Liver (tissue), 9 donors: ENCODE data around the gene CDH24. TPM values are rescaled to one million over a fixed set of nuclear protein-coding genes. Genes with fewer than 3 reads are reported as not detected.
"Not testable (repeated sequence)": the region's sequence is repeated elsewhere in the genome, so short reads cannot be mapped to it uniquely, and the experiment has no call there.

Source experiments
- DNase-seq: peaks from one replicate; pipeline ENCODE4 v3.0.0-alpha.2; 2017; ENCODE audit warnings: low spot score
- H3K27ac ChIP-seq, 2 donors: one replicate each; pipeline ENCODE4 v1.7.0; 2013; ENCODE audit warnings: inconsistent platforms in 2 of 2, low read length in 2 of 2, control low read depth in 1 of 2, low read depth in 1 of 2, mild to moderate bottlenecking in 1 of 2
- H3K27me3 ChIP-seq, 4 donors: one replicate each; pipeline versions ENCODE4 v1.6.1 to v1.7.0; 2013; ENCODE audit warnings: low read length in 3 of 4, inconsistent platforms in 1 of 4, mild to moderate bottlenecking in 1 of 4, moderate library complexity in 1 of 4; ENCODE audit not compliant: control insufficient read depth in 4 of 4, insufficient read depth in 4 of 4
- H3K36me3 ChIP-seq, 4 donors: one replicate each; pipeline versions ENCODE4 v1.6.1 to v1.7.0; 2013; ENCODE audit warnings: low read length in 3 of 4, mild to moderate bottlenecking in 3 of 4, low read depth in 1 of 4, moderate library complexity in 1 of 4; ENCODE audit not compliant: control insufficient read depth in 4 of 4, insufficient read depth in 3 of 4
- H3K4me1 ChIP-seq, 4 donors: one replicate each; pipeline versions ENCODE4 v1.6.1 to v1.7.0; 2013; ENCODE audit warnings: low read length in 3 of 4, mild to moderate bottlenecking in 3 of 4, moderate library complexity in 1 of 4; ENCODE audit not compliant: control insufficient read depth in 4 of 4, insufficient read depth in 4 of 4
- H3K4me3 ChIP-seq, 3 donors: one replicate each; pipeline versions ENCODE4 v1.6.1 to v1.7.0; 2013; ENCODE audit warnings: low read length in 3 of 3, control low read depth in 1 of 3, low read depth in 1 of 3, mild to moderate bottlenecking in 1 of 3
- H3K9ac ChIP-seq, 2 donors: one replicate each; pipeline ENCODE4 v1.7.0; 2013; ENCODE audit warnings: low read length in 2 of 2, mild to moderate bottlenecking in 2 of 2, moderate library complexity in 2 of 2, control low read depth in 1 of 2, low read depth in 1 of 2
- H3K9me3 ChIP-seq, 4 donors: one replicate each; pipeline versions ENCODE4 v1.6.1 to v1.7.0; 2013; ENCODE audit warnings: low read length in 3 of 4; ENCODE audit not compliant: control insufficient read depth in 4 of 4
- EGR1 ChIP-seq, 2 donors: IDR thresholded peaks; 2 replicates each; pipeline ENCODE4 v1.6.1; 2016 to 2018; ENCODE audit warnings: antibody characterized with exemption in 2 of 2, low read depth in 2 of 2
- FOXA1 ChIP-seq: IDR thresholded peaks from 2 replicates; pipeline ENCODE4 v1.6.1; 2016; ENCODE audit warnings: antibody characterized with exemption
- FOXA2 ChIP-seq: IDR thresholded peaks from 2 replicates; pipeline ENCODE4 v1.6.1; 2016; ENCODE audit warnings: antibody characterized with exemption
- GABPA ChIP-seq, 2 donors: IDR thresholded peaks in 1 of 2; conservative IDR thresholded peaks in 1 of 2; 2 replicates each; pipeline ENCODE4 v1.6.1; 2016; ENCODE audit warnings: antibody characterized with exemption in 2 of 2, mild to moderate bottlenecking in 1 of 2, moderate library complexity in 1 of 2
- HNF4A ChIP-seq, 2 donors: conservative IDR thresholded peaks; 2 replicates each; pipeline ENCODE4 v1.6.1; 2016; ENCODE audit warnings: antibody characterized with exemption in 2 of 2, mild to moderate bottlenecking in 2 of 2
- HNF4G ChIP-seq: IDR thresholded peaks from 2 replicates; pipeline ENCODE4 v1.6.1; 2016; ENCODE audit warnings: antibody characterized with exemption
- JUND ChIP-seq, 2 donors: IDR thresholded peaks; 2 replicates each; pipeline ENCODE4 v1.6.1; 2016; ENCODE audit warnings: antibody characterized with exemption in 2 of 2
- NR2F2 ChIP-seq: IDR thresholded peaks from 2 replicates; pipeline ENCODE4 v1.6.1; 2016; ENCODE audit warnings: antibody characterized with exemption
- RAD21 ChIP-seq, 2 donors: IDR thresholded peaks; 2 replicates each; pipeline ENCODE4 v1.6.1; 2016; ENCODE audit warnings: antibody characterized with exemption in 2 of 2, mild to moderate bottlenecking in 2 of 2
- RXRA ChIP-seq, 2 donors: IDR thresholded peaks; 2 replicates each; pipeline ENCODE4 v1.6.1; 2017 to 2018; ENCODE audit warnings: antibody characterized with exemption in 2 of 2, mild to moderate bottlenecking in 1 of 2
- YY1 ChIP-seq: IDR thresholded peaks from 2 replicates; pipeline ENCODE4 v1.6.1; 2016; ENCODE audit warnings: antibody characterized with exemption, mild to moderate bottlenecking
- WGBS: extraction: QIAGEN DNeasy Blood & Tissue Kit; methylation state at CpG from one replicate; pipeline ENCODE4 v1.1.7; 2013; 5-methylcytosine and 5-hydroxymethylcytosine counted together
- polyA plus RNA-seq, 2 donors: library from polyadenylated mRNA; stranded (reverse) in 1 of 2; unstranded in 1 of 2; fragments of 200-250 nt in 1 of 2; fragments of >200 nt in 1 of 2; fragmentation: Nextera tagmentation in 1 of 2; extraction: Ambion mirVana in 1 of 2; gene quantifications; one replicate each; pipeline versions ENCODE4 v1.2.1 to v1.2.3, GENCODE V29; 2013 to 2015
- total RNA-seq, 2 donors: library from RNA; depleted of rRNA; stranded (reverse); fragments of >200 nt; gene quantifications; one replicate each; pipeline ENCODE4 v1.2.3, GENCODE V29; 2014
- TF ChIP-seq, protein P1 (sequence below): IDR thresholded peaks from 2 replicates; pipeline ENCODE4 v1.6.1; 2016; ENCODE audit warnings: antibody characterized with exemption
- TF ChIP-seq, protein P2 (sequence below): IDR thresholded peaks from 2 replicates; pipeline ENCODE4 v1.6.1; 2016; ENCODE audit warnings: antibody characterized with exemption, mild to moderate bottlenecking
- TF ChIP-seq, protein P3 (sequence below): IDR thresholded peaks from 2 replicates; pipeline ENCODE4 v1.6.1; 2016; ENCODE audit warnings: antibody characterized with exemption
- TF ChIP-seq, protein P4 (sequence below): fragments of 150-350 bp; IDR thresholded peaks from 2 replicates; pipeline ENCODE4 v1.5.1; 2017; ENCODE audit warnings: improper control_type of control experiment, low read depth, low read length; ENCODE audit not compliant: missing input control
- donor health status: healthy.
- donor health status: healthy.
- donor health status: healthy.
- donor health status: healthy.
- donor health status: healthy.

CDH24 gene
- total and polyA plus RNA-seq, 4 donors = 0.23 to 0.50 (median 0.38) TPM; not detected in 1

DNA sequence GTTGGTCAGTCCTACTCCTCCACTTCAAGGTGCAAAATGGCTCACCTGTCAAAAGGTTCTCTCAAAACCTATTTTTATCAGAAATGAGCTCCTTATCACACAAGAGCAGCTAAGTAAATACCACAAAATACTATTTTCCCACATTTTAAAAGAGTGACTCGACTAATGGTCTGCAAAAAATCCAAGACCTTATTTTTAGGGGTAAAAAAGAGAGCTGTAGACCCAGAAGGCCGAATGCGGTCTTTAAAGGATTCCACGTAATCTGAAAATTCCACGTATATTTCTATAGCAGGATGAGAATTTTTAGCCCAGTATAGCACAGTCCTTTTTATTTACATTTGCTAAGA lies 51.2 kb downstream of the CDH24 start:
- Histone ChIP-seq H3K9me3 (no peaks in the 10 kb centered on the region), H3K27me3 (no peaks in the 10 kb centered on the region), H3K9ac (peak overlapping the region; percentile 73 to 94), H3K27ac (peak overlapping the region; percentile 92 to 96), H3K4me1 (peaks cover 5 to 14% (median 7%) of the 10 kb centered on the region in 4 donors), H3K36me3 (no peaks in the 10 kb centered on the region), H3K4me3 (peak overlapping the region; percentile 68 to 93 (median 90))
- TF ChIP-seq GABPA (IDR thresholded peaks at IDR 0.05 in 1 of 2, conservative IDR thresholded peaks at IDR 0.05 in 1 of 2) (no peak), JUND (IDR thresholded peaks at IDR 0.05) (no peak), NR2F2 (no peak), RXRA (IDR thresholded peaks at IDR 0.05) (no peak), FOXA2 (no peak), EGR1 (IDR thresholded peaks at IDR 0.05; ENCODE audit: low read depth in 2 of 2) (no peak), HNF4G (no peak), FOXA1 (no peak), HNF4A (conservative IDR thresholded peaks at IDR 0.05) (no peak), YY1 (no peak)
- TF ChIP-seq, protein P1, sequence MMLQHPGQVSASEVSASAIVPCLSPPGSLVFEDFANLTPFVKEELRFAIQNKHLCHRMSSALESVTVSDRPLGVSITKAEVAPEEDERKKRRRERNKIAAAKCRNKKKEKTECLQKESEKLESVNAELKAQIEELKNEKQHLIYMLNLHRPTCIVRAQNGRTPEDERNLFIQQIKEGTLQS = no peak
- TF ChIP-seq, protein P2, sequence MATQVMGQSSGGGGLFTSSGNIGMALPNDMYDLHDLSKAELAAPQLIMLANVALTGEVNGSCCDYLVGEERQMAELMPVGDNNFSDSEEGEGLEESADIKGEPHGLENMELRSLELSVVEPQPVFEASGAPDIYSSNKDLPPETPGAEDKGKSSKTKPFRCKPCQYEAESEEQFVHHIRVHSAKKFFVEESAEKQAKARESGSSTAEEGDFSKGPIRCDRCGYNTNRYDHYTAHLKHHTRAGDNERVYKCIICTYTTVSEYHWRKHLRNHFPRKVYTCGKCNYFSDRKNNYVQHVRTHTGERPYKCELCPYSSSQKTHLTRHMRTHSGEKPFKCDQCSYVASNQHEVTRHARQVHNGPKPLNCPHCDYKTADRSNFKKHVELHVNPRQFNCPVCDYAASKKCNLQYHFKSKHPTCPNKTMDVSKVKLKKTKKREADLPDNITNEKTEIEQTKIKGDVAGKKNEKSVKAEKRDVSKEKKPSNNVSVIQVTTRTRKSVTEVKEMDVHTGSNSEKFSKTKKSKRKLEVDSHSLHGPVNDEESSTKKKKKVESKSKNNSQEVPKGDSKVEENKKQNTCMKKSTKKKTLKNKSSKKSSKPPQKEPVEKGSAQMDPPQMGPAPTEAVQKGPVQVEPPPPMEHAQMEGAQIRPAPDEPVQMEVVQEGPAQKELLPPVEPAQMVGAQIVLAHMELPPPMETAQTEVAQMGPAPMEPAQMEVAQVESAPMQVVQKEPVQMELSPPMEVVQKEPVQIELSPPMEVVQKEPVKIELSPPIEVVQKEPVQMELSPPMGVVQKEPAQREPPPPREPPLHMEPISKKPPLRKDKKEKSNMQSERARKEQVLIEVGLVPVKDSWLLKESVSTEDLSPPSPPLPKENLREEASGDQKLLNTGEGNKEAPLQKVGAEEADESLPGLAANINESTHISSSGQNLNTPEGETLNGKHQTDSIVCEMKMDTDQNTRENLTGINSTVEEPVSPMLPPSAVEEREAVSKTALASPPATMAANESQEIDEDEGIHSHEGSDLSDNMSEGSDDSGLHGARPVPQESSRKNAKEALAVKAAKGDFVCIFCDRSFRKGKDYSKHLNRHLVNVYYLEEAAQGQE = no peak
- TF ChIP-seq, protein P3, sequence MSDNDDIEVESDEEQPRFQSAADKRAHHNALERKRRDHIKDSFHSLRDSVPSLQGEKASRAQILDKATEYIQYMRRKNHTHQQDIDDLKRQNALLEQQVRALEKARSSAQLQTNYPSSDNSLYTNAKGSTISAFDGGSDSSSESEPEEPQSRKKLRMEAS = no peak
- TF ChIP-seq, protein P4, sequence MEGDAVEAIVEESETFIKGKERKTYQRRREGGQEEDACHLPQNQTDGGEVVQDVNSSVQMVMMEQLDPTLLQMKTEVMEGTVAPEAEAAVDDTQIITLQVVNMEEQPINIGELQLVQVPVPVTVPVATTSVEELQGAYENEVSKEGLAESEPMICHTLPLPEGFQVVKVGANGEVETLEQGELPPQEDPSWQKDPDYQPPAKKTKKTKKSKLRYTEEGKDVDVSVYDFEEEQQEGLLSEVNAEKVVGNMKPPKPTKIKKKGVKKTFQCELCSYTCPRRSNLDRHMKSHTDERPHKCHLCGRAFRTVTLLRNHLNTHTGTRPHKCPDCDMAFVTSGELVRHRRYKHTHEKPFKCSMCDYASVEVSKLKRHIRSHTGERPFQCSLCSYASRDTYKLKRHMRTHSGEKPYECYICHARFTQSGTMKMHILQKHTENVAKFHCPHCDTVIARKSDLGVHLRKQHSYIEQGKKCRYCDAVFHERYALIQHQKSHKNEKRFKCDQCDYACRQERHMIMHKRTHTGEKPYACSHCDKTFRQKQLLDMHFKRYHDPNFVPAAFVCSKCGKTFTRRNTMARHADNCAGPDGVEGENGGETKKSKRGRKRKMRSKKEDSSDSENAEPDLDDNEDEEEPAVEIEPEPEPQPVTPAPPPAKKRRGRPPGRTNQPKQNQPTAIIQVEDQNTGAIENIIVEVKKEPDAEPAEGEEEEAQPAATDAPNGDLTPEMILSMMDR = no peak
- no peak for DNase-seq
- 49% methylated on average over 5 of the region's 5 CpGs for WGBS

DNA sequence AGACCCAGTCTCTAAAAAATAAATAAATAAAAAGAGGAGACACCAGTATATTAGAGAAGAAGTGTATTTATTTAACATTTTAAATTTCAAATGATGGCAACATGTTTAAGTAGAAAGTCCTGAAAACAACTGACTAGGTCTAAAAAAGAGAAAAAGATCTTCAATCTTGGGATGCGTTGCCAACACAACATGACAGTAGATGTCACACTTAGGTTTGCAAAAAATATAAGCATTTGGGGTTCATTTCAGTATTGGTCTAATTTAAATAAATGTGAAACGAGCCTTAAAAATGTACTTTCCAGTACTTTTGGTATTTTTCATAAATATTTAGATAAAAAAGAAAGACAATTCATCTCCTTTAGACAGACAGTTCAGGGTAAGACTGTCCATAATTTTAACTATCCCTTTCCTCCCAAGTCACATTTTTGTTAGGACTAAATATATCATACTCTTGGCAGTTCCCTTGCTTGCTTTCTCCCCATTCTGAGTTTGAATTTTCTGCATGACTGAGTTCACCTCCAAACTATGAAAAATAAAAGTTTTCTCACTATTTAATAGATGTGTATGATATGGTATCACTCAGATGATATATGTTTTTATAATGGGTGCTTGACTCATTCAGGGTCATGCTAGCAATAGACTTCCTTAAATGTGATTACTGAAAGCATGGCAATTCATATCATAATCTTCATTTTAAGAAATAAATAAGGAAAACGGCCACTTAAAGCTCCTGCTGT lies 51.7 kb downstream of the CDH24 start:
- Histone ChIP-seq H3K4me1 (peaks cover 5 to 14% (median 7%) of the 10 kb centered on the region in 4 donors), H3K27ac (no peak overlapping the region), H3K36me3 (no peaks in the 10 kb centered on the region), H3K27me3 (no peaks in the 10 kb centered on the region), H3K4me3 (peak overlapping the region in 1 of 3 donors; percentile 68), H3K9ac (no peak overlapping the region), H3K9me3 (no peaks in the 10 kb centered on the region)
- DNase-seq = no peak
- TF ChIP-seq, protein P1 = no peak
- TF ChIP-seq FOXA2 (no peak), RAD21 (IDR thresholded peaks at IDR 0.05) (no peak), JUND (IDR thresholded peaks at IDR 0.05) (no peak), RXRA (IDR thresholded peaks at IDR 0.05) (no peak), GABPA (IDR thresholded peaks at IDR 0.05 in 1 of 2, conservative IDR thresholded peaks at IDR 0.05 in 1 of 2) (no peak)
- WGBS = 80% methylated on average over 3 of the region's 3 CpGs

DNA sequence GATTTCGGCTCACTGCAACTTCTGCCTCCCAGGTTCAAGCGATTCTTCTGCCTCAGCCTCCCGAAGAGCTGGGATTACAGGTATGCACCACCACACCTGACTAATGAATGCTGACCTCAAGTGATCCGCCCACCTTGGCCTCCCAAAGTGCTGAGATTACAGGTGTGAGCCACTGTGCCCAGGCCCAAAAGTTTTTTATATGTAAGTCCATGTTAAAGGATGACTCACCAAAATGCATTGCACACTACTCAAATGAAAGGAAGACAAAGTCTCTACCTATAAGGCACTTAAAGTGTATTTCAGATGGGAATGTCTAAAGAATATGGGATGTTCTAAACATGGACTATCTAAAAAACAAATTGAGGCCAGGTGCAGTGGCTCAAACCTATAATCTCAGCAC lies 53.0 kb downstream of the CDH24 start:
- 97% methylated on average over 4 of the region's 4 CpGs for WGBS
- DNase-seq = not testable (repeated sequence)

More for the DNA sequence above, 53.0 kb downstream of the CDH24 start:
- H3K27ac ChIP-seq, H3K4me3 ChIP-seq, H3K9ac ChIP-seq, H3K9me3 ChIP-seq, H3K27me3 ChIP-seq, H3K36me3 ChIP-seq: not testable (repeated sequence)
- peaks cover 3 to 12% (median 4%) of the 10 kb centered on the region in 4 donors for H3K4me1 ChIP-seq
